T-helper 9 cell (primary cell): ENCODE data around the gene EXOSC6.
"Not testable (repeated sequence)": the region's sequence is repeated elsewhere in the genome, so short reads cannot be mapped to it uniquely, and the experiment has no call there.

Experiments
- DNase-seq: peaks from one replicate; pipeline ENCODE4 v3.0.0-alpha.2; 2020

The EXOSC6 gene

GRCh38 chr16:70198230-70198629, 53.5 kb downstream of the EXOSC6 start:
- DNase-seq: not testable (repeated sequence)

DNA sequence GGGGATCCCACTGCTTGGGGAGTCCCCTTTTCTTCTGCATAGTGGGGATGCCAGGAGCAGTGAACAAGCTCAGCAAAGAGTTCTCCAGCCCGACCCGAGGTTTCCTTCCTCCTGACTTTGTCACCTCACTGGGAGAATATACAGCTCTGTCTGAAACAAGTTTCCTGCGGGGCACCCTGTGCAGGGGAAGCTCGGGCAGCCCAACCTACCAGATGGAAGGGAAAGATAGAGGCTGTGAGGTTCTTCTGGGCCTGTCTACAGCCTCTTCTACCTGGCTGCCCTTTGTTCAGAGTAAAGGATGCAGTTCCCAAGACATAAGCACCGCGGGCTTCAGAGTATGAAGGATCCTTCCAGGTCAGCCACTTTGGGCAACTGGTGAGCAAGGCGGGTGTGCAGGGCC, 54.1 kb downstream of the EXOSC6 start:
- not testable (repeated sequence) for DNase-seq
